HG03469 (cell line): ENCODE results near the gene NDNF.

Experiments used
- ATAC-seq: cut with Tn5 transposase; IDR thresholded peaks from one replicate; pipeline ENCODE4 v1.9.1; 2021; ENCODE audit warnings: mild to moderate bottlenecking, moderate library complexity, moderate number of reproducible peaks; ENCODE audit not compliant: unreplicated experiment

The NDNF gene

GRCh38 chr4:121072224-121073003, at the start of gene NDNF:
NDNF (minus strand) TSS chr4:121072535; CDS start chr4:121045837, 26,698 bp downstream.
- ATAC-seq, result no peak

- no peak for ATAC-seq
These were observed 47.4 kb upstream of the NDNF start for GRCh38 chr4:121119715-121120114.

GRCh38 chr4:121118344-121118743, 46.0 kb upstream of the NDNF start:
- ATAC-seq, result no peak

GRCh38 chr4:121114756-121115155, 42.4 kb upstream of the NDNF start:
- peak; percentile 37 for ATAC-seq

- ATAC-seq, result no peak
These were observed 40.2 kb upstream of the NDNF start for GRCh38 chr4:121112530-121112929.

GRCh38 chr4:121108557-121108956, 36.2 kb upstream of the NDNF start:
- no peak for ATAC-seq

- ATAC-seq, result no peak
These were observed 35.2 kb upstream of the NDNF start for GRCh38 chr4:121107507-121107906.

GRCh38 chr4:121100093-121100775, 27.9 kb upstream of the NDNF start:
- ATAC-seq, result no peak

- no peak for ATAC-seq
These were observed 25.9 kb upstream of the NDNF start for GRCh38 chr4:121098266-121098665.

GRCh38 chr4:121096629-121097028, 24.3 kb upstream of the NDNF start:
- no peak for ATAC-seq

GRCh38 chr4:121096191-121096590, 23.9 kb upstream of the NDNF start:
- ATAC-seq, result no peak

GRCh38 chr4:121094297-121094966, 22.1 kb upstream of the NDNF start:
- ATAC-seq, result no peak

GRCh38 chr4:121093261-121093660, 20.9 kb upstream of the NDNF start:
- no peak for ATAC-seq

GRCh38 chr4:121091941-121092340, 19.6 kb upstream of the NDNF start:
- no peak for ATAC-seq

GRCh38 chr4:121088867-121089266, 16.5 kb upstream of the NDNF start:
- no peak for ATAC-seq

GRCh38 chr4:121079376-121079775, 7.0 kb upstream of the NDNF start:
- ATAC-seq, result no peak

- ATAC-seq, result no peak
These were observed 5.2 kb upstream of the NDNF start for GRCh38 chr4:121077496-121077895.

GRCh38 chr4:121076416-121076815, 4.1 kb upstream of the NDNF start:
- ATAC-seq, result no peak

- no peak for ATAC-seq
These were observed 1.5 kb upstream of the NDNF start for GRCh38 chr4:121073672-121074381.

- ATAC-seq, result no peak
These were observed 685 bp upstream of the NDNF start for GRCh38 chr4:121073004-121073435.

GRCh38 chr4:121071640-121072223, 603 bp downstream of the NDNF start:
- no peak for ATAC-seq
